ENCODE measurements around the gene PNPLA7. TPM values are rescaled to one million over a fixed set of nuclear protein-coding genes. Genes with fewer than 3 reads are reported as not detected.

PNPLA7 gene
- total and polyA plus RNA-seq, 10 of the 15 experiments (the other 5 are each of a cell fraction or from before 2014, with no cell fraction given) = 0.04 to 0.85 (median 0.19) TPM; not detected in 1

GRCh38 chr9:137506274-137506673, 43.9 kb downstream of the PNPLA7 start (continued):
- TF ChIP-seq, protein P1, sequence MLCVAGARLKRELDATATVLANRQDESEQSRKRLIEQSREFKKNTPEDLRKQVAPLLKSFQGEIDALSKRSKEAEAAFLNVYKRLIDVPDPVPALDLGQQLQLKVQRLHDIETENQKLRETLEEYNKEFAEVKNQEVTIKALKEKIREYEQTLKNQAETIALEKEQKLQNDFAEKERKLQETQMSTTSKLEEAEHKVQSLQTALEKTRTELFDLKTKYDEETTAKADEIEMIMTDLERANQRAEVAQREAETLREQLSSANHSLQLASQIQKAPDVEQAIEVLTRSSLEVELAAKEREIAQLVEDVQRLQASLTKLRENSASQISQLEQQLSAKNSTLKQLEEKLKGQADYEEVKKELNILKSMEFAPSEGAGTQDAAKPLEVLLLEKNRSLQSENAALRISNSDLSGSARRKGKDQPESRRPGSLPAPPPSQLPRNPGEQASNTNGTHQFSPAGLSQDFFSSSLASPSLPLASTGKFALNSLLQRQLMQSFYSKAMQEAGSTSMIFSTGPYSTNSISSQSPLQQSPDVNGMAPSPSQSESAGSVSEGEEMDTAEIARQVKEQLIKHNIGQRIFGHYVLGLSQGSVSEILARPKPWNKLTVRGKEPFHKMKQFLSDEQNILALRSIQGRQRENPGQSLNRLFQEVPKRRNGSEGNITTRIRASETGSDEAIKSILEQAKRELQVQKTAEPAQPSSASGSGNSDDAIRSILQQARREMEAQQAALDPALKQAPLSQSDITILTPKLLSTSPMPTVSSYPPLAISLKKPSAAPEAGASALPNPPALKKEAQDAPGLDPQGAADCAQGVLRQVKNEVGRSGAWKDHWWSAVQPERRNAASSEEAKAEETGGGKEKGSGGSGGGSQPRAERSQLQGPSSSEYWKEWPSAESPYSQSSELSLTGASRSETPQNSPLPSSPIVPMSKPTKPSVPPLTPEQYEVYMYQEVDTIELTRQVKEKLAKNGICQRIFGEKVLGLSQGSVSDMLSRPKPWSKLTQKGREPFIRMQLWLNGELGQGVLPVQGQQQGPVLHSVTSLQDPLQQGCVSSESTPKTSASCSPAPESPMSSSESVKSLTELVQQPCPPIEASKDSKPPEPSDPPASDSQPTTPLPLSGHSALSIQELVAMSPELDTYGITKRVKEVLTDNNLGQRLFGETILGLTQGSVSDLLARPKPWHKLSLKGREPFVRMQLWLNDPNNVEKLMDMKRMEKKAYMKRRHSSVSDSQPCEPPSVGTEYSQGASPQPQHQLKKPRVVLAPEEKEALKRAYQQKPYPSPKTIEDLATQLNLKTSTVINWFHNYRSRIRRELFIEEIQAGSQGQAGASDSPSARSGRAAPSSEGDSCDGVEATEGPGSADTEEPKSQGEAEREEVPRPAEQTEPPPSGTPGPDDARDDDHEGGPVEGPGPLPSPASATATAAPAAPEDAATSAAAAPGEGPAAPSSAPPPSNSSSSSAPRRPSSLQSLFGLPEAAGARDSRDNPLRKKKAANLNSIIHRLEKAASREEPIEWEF (IDR thresholded peaks at IDR 0.05; ENCODE audit: insufficient replicate concordance, low read depth, low read length) = no peak
- TF ChIP-seq MTA3 (IDR thresholded peaks at IDR 0.05; ENCODE audit: borderline replicate concordance, low read length) = no peak
- TF ChIP-seq NFYB (IDR thresholded peaks at IDR 0.05; ENCODE audit: insufficient read depth, low read depth, low read length) = no peak
- TF ChIP-seq ZNF207 (IDR thresholded peaks at IDR 0.05; ENCODE audit: borderline replicate concordance) = no peak

- DNase-seq (ENCODE audit: low read depth, low spot score) = no peak
- H3K4me1 ChIP-seq (ENCODE audit: control insufficient read depth, insufficient read depth, low read length) = no peaks in the 10 kb centered on the region
- 69% methylated on average over 28 of the region's 28 CpGs for WGBS (ENCODE audit: insufficient coverage, insufficient replicate concordance, low lambda C conversion rate, missing lambda C conversion rate)
- ChIA-PET RAD21 (ENCODE audit: unreplicated experiment) (no interaction called here), POLR2A (interaction anchor here (0.6 to 0.7 kb wide), 3 partner anchors 91 to 1346 kb away, joined by 4 to 9 read pairs (median 5); no protein-coding TSS in a partner anchor), SMC1A (ENCODE audit: uncharacterized antibody, unreplicated experiment) (no interaction called here), CTCF (no interaction called here)
- ATAC-seq = no peak
- no TSS peak for BruUV-seq (replicated peaks)
- no peak overlapping the region for H3K27ac ChIP-seq (ENCODE audit: control insufficient read depth, insufficient read depth)
- no peaks in the 10 kb centered on the region for H4K20me1 ChIP-seq (ENCODE audit: control insufficient read depth, insufficient read depth)
- FAIRE-seq = no peak
- no peak overlapping the region for H3K4me3 ChIP-seq
- no peaks in the 10 kb centered on the region; the same call in 2 of the 3 replicates for H3K9me3 ChIP-seq (replicated peaks; ENCODE audit: control insufficient read depth, insufficient read depth, low read length)
- no peaks in the 10 kb centered on the region; a peak in 1 of 4 replicates for H3K27me3 ChIP-seq (replicated peaks in 1 of 2; ENCODE audit: control insufficient read depth in 2 of 2, insufficient read depth in 2 of 2, low read length in 1 of 2)
- no peak overlapping the region for H3K4me2 ChIP-seq (ENCODE audit: control insufficient read depth, insufficient read depth)
- intact Hi-C loops (cut with micrococcal nuclease; ENCODE audit: unreplicated experiment) = no loop called here
- H3K79me2 ChIP-seq (ENCODE audit: control insufficient read depth, insufficient read depth, low read length) = no peaks in the 10 kb centered on the region
- in situ Hi-C loops (cut with MboI) = no loop called here
- no peak overlapping the region for H3K9ac ChIP-seq (ENCODE audit: control insufficient read depth, insufficient read depth, low read length)
- no peak overlapping the region for H2AFZ ChIP-seq (ENCODE audit: control insufficient read depth, low read depth, low read length)
- no peaks in the 10 kb centered on the region for H3K36me3 ChIP-seq (ENCODE audit: control insufficient read depth in 2 of 2, insufficient read depth in 2 of 2, low read length in 1 of 2)
- TF ChIP-seq ZNF687 (IDR thresholded peaks at IDR 0.05) (no peak), YBX1 (IDR thresholded peaks at IDR 0.05) (no peak), ZNF274 (IDR thresholded peaks at IDR 0.05; ENCODE audit: insufficient read depth, insufficient read length) (no peak), CBX5 (IDR thresholded peaks at IDR 0.05; ENCODE audit: low read depth) (no peak), SRF (IDR thresholded peaks at IDR 0.05; ENCODE audit: low read depth in 2 of 2, low read length in 2 of 2) (no peak), SMC3 (IDR thresholded peaks at IDR 0.05; ENCODE audit: borderline replicate concordance, low read length) (no peak), RBBP5 (conservative IDR thresholded peaks at IDR 0.05) (no peak), HDGF (IDR thresholded peaks at IDR 0.05) (no peak), IKZF2 (IDR thresholded peaks at IDR 0.05) (no peak)
Observed at GRCh38 chr9:137505421-137506140, 44.6 kb downstream of the PNPLA7 start.

Data from GM12878 (cell line).